ENCODE results near the gene CXCL3.
A peak's percentile ranks its signal among the peaks of the same experiment; 100 is the strongest.

CXCL3 gene

GRCh38 chr4:73988061-73988460 lies 50.4 kb downstream of the CXCL3 start, which contains the start of gene PPBP:
PPBP (minus strand) TSS chr4:73988190; CDS start chr4:73988103, 87 bp downstream.
- Histone ChIP-seq H3K4me1 (ENCODE audit: control insufficient read depth, low read depth, low read length) (peaks cover 27% of the 10 kb centered on the region), H3K9ac (ENCODE audit: low read length) (no peak within 1 kb of the TSS), H3K4me3 (ENCODE audit: low read length) (no peak within 1 kb of the TSS), H3K27me3 (ENCODE audit: control insufficient read depth, insufficient read depth, low read length) (no peaks in the 10 kb centered on the region), H3K9me3 (ENCODE audit: control insufficient read depth, low read depth, low read length) (no peaks in the 10 kb centered on the region), H3K27ac (ENCODE audit: low read length) (peak within 1 kb of the TSS; percentile 11), H3K36me3 (ENCODE audit: control insufficient read depth, low read depth, low read length) (no peaks in the 10 kb centered on the region)

Measured in iPS-18a (cell line).